ENCODE measurements around the gene C6orf47. TPM values are rescaled to one million over a fixed set of nuclear protein-coding genes. Genes with fewer than 3 reads are reported as not detected.

C6orf47 gene
- total and polyA plus RNA-seq, 7 donors, result 22.2 to 32.6 (median 25.0) TPM

DNA sequence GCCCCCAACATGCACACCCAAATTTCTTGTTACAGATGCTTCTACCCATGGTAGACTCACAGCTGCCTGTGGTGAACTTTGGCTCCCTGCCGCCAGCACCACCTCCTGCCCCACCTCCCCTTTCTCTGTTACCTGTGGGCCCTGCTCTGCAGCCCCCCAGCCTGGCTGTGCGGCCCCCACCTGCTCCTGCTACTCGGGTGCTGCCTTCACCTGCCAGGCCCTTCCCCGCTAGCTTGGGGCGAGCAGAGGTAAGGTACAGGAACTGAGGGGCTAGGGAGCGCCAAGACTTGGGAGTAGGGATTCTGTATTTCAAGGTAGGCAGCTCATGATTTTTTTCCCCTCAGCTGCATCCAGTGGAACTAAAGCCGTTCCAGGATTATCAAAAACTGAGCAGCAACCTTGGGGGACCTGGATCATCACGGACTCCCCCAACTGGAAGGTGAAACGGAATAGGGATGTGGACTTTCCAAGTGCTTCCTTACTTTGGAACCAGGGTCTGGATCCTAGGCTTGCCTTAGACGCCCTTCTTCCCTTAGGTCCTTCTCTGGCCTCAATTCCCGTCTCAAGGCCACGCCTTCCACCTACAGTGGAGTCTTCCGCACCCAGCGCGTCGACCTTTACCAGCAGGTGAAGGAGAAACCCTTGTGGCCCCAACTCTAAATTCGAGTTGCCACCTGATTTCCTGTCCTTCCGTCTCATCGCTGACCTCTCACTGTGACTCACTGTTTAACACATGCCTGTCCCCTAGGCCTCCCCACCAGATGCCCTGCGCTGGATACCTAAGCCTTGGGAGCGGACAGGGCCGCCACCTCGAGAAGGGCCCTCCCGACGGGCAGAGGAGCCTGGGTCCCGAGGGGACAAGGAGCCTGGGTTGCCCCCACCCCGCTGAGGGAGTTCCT is 23.6 kb downstream of the C6orf47 start:
- H3K4me3 ChIP-seq, result no peak overlapping the region
- WGBS, 2 donors, result 80 to 87% methylated on average over 27 of the region's 27 CpGs
- no peaks in the 10 kb centered on the region for H3K4me1 ChIP-seq
- no peak for DNase-seq
- H3K27me3 ChIP-seq, result no peaks in the 10 kb centered on the region
- intact Hi-C loops (cut with DNase I), result no loop called here
- no peaks in the 10 kb centered on the region for H3K9me3 ChIP-seq
- peak overlapping the region in 1 of 4 donors; percentile 30 for H3K27ac ChIP-seq
- no peak for TF ChIP-seq EP300 (IDR thresholded peaks at IDR 0.05)
- no peak for TF ChIP-seq POLR2A (IDR thresholded peaks at IDR 0.05)
- no peak for TF ChIP-seq POLR2AphosphoS5 (IDR thresholded peaks at IDR 0.05)
- TF ChIP-seq CTCF (IDR thresholded peaks at IDR 0.05), result no peak
- peaks cover 73 to 98% (median 79%) of the 10 kb centered on the region in 4 donors for H3K36me3 ChIP-seq

- 82 to 91% methylated on average over 11 of the region's 11 CpGs for WGBS, 2 donors
- no peak overlapping the region for H3K27ac ChIP-seq
Observed at GRCh38 chr6:31634969-31635575, 25.5 kb downstream of the C6orf47 start.

DNA sequence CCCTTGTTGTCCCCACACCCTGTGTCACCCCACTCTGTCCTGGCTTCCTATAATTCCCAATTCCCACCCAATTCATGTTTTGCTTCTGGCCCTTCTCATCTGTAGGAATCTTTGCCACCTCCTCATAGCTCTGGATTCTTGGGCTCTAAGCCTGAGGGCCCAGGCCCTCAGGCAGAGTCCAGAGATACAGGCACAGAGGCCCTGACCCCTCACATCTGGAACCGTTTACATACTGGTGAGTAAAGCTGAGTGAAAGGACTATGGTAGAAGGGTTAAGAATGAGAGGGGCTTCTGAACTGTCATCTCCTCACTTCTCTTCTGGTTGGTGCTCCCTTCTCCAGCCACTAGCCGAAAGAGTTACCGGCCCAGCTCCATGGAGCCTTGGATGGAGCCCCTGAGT is 26.4 kb downstream of the C6orf47 start:
- H3K27ac ChIP-seq, result no peak overlapping the region
- intact Hi-C loops (cut with DNase I), result no loop called here
- WGBS, 2 donors, result 94% methylated on average over 3 of the region's 3 CpGs
- no peaks in the 10 kb centered on the region for H3K4me1 ChIP-seq
- DNase-seq, result no peak
- no peak overlapping the region for H3K4me3 ChIP-seq
- TF ChIP-seq CTCF (IDR thresholded peaks at IDR 0.05) (no peak), POLR2A (IDR thresholded peaks at IDR 0.05) (no peak), EP300 (IDR thresholded peaks at IDR 0.05) (no peak), POLR2AphosphoS5 (IDR thresholded peaks at IDR 0.05) (no peak)
- H3K27me3 ChIP-seq, result no peaks in the 10 kb centered on the region
- H3K9me3 ChIP-seq, result no peaks in the 10 kb centered on the region
- H3K36me3 ChIP-seq, result peaks cover 63 to 98% (median 81%) of the 10 kb centered on the region in 4 donors

More at GRCh38 chr6:31634969-31635575, 25.5 kb downstream of the C6orf47 start:
- no peak for DNase-seq
- H3K9me3 ChIP-seq, result no peaks in the 10 kb centered on the region
- intact Hi-C loops (cut with DNase I), result no loop called here
- no peaks in the 10 kb centered on the region for H3K27me3 ChIP-seq
- TF ChIP-seq CTCF (IDR thresholded peaks at IDR 0.05), result no peak
- no peak for TF ChIP-seq EP300 (IDR thresholded peaks at IDR 0.05)
- no peak for TF ChIP-seq POLR2AphosphoS5 (IDR thresholded peaks at IDR 0.05)
- TF ChIP-seq POLR2A (IDR thresholded peaks at IDR 0.05), result no peak
- H3K36me3 ChIP-seq, result peaks cover 66 to 98% (median 78%) of the 10 kb centered on the region in 4 donors
- H3K4me3 ChIP-seq, result no peak overlapping the region
- no peaks in the 10 kb centered on the region for H3K4me1 ChIP-seq

DNA sequence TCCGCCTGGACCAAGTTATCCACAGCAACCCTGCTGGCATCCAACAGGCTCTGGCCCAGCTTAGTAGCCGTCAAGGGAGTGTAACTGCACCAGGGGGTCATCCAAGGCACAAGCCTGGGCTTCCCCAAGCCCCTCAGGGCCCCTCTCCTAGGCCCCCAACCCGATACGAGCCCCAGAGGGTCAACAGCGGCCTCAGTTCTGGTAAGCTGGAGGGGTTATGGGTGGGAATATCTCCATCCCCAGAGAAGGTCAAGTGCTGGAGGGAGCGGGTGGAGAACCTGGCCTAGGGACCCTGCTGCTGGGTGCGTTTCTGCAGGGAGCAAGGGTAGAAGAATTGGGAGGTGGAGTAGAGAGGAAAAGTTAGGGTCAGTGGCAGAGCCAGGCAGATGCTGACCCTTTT is 27.1 kb downstream of the C6orf47 start:
- Histone ChIP-seq H3K27me3 (no peaks in the 10 kb centered on the region), H3K9me3 (no peaks in the 10 kb centered on the region), H3K36me3 (peaks cover 62 to 100% (median 88%) of the 10 kb centered on the region in 4 donors), H3K27ac (no peak overlapping the region), H3K4me3 (no peak overlapping the region), H3K4me1 (no peaks in the 10 kb centered on the region)
- intact Hi-C loops (cut with DNase I), result no loop called here
- WGBS, 2 donors, result 93 to 96% methylated on average over 7 of the region's 7 CpGs
- DNase-seq, result no peak
- TF ChIP-seq POLR2AphosphoS5 (IDR thresholded peaks at IDR 0.05), result peak in 2 of 4 donors; percentile 5 to 7
- TF ChIP-seq EP300 (IDR thresholded peaks at IDR 0.05), result no peak

- H3K27ac ChIP-seq, result peak overlapping the region in 2 of 4 donors; percentile 1 to 26
- H3K36me3 ChIP-seq, result peaks cover 67 to 100% (median 94%) of the 10 kb centered on the region in 4 donors
- peak in 1 of 4 donors; percentile 6 for TF ChIP-seq POLR2AphosphoS5 (IDR thresholded peaks at IDR 0.05)
- TF ChIP-seq CTCF (IDR thresholded peaks at IDR 0.05), result no peak
- 93 to 94% methylated on average over 26 of the region's 26 CpGs for WGBS, 2 donors
- intact Hi-C loops (cut with DNase I), result no loop called here
- no peaks in the 10 kb centered on the region for H3K9me3 ChIP-seq
- no peaks in the 10 kb centered on the region for H3K27me3 ChIP-seq
- no peaks in the 10 kb centered on the region for H3K4me1 ChIP-seq
- DNase-seq, result no peak
- H3K4me3 ChIP-seq, result no peak overlapping the region
Observed at GRCh38 chr6:31632279-31632946, 28.2 kb downstream of the C6orf47 start.

All from sigmoid colon (tissue), 7 donors.